SK-N-SH treated with all-trans-retinoic acid at 6 μM for 48 hours (cell line): Measurements from ENCODE around the gene CDH5.

Source experiments
- ATAC-seq: fragments of 200-7000 bp; cut with Tn5 transposase; 3 replicates; pipeline ENCODE4 v1.9.1; 2020; ENCODE audit warnings: mild to moderate bottlenecking, moderate library complexity
- ARNTL ChIP-seq: fragments of 450-650 bp; formaldehyde crosslinking; IDR thresholded peaks from 2 replicates; pipeline ENCODE4 v1.5.0; 2020; ENCODE audit warnings: low read depth, mild to moderate bottlenecking, moderate library complexity, borderline replicate concordance
- BACH2 ChIP-seq: fragments of 250-450 bp; sonication (Bioruptor Pico); IDR thresholded peaks from 2 replicates; pipeline ENCODE4 v1.9.0; 2021; ENCODE audit warnings: mild to moderate bottlenecking, borderline replicate concordance
- CREB5 ChIP-seq: fragments of 250-450 bp; sonication (Bioruptor Pico); IDR thresholded peaks from 2 replicates; pipeline ENCODE4 v1.5.1; 2020; ENCODE audit warnings: low read depth, mild to moderate bottlenecking, moderate library complexity
- CSDC2 ChIP-seq: fragments of 250-450 bp; sonication (Bioruptor Pico); IDR thresholded peaks from 2 replicates; pipeline ENCODE4 v1.5.0; 2020; ENCODE audit warnings: mild to moderate bottlenecking, moderate library complexity
- CSRNP3 ChIP-seq: fragments of 250-450 bp; sonication (Bioruptor Pico); IDR thresholded peaks from 2 replicates; pipeline ENCODE4 v1.5.1; 2021; ENCODE audit warnings: mild to moderate bottlenecking, moderate library complexity
- ESRRG ChIP-seq: fragments of 250-450 bp; sonication (Bioruptor Pico); IDR thresholded peaks from 2 replicates; pipeline ENCODE4 v1.6.1; 2021; ENCODE audit warnings: mild to moderate bottlenecking
- GLIS3 ChIP-seq: fragments of 250-450 bp; sonication (Bioruptor Pico); IDR thresholded peaks from 2 replicates; pipeline ENCODE4 v1.5.0; 2020; ENCODE audit warnings: mild to moderate bottlenecking, moderate library complexity
- ISL1 ChIP-seq: fragments of 250-450 bp; sonication (Bioruptor Pico); IDR thresholded peaks from 2 replicates; pipeline ENCODE4 v2.1.2; 2022; ENCODE audit warnings: mild to moderate bottlenecking, moderate library complexity
- OSR1 ChIP-seq: fragments of 250-450 bp; sonication (Bioruptor Pico); IDR thresholded peaks from 2 replicates; pipeline ENCODE4 v1.8.0; 2022; ENCODE audit warnings: moderate library complexity, mild to moderate bottlenecking, inconsistent platforms
- PATZ1 ChIP-seq: fragments of 250-450 bp; sonication (Bioruptor Pico); IDR thresholded peaks from 2 replicates; pipeline ENCODE4 v1.8.0; 2020; ENCODE audit warnings: mild to moderate bottlenecking, moderate library complexity, borderline replicate concordance
- POU6F1 ChIP-seq: fragments of 250-450 bp; sonication (Bioruptor Pico); IDR thresholded peaks from 2 replicates; pipeline ENCODE4 v1.8.0; 2021; ENCODE audit warnings: low read depth, mild to moderate bottlenecking, moderate library complexity, borderline replicate concordance
- PPARA ChIP-seq: fragments of 250-450 bp; sonication (Bioruptor Pico); IDR thresholded peaks from 2 replicates; pipeline ENCODE4 v1.5.0; 2020; ENCODE audit warnings: mild to moderate bottlenecking, borderline replicate concordance
- RARB ChIP-seq: fragments of 250-450 bp; sonication (Bioruptor Pico); IDR thresholded peaks from 2 replicates; pipeline ENCODE4 v1.8.0; 2021; ENCODE audit warnings: mild to moderate bottlenecking, moderate library complexity
- SNAI2 ChIP-seq: fragments of 250-450 bp; sonication (Bioruptor Pico); IDR thresholded peaks from 2 replicates; pipeline ENCODE4 v1.5.0; 2020; ENCODE audit warnings: mild to moderate bottlenecking, moderate library complexity
- TCF4 ChIP-seq: fragments of 250-450 bp; sonication (Bioruptor Pico); IDR thresholded peaks from 2 replicates; pipeline ENCODE4 v1.8.0; 2021; ENCODE audit warnings: mild to moderate bottlenecking, moderate library complexity, borderline replicate concordance
- TOX ChIP-seq: fragments of 250-450 bp; sonication (Bioruptor Pico); IDR thresholded peaks from 2 replicates; pipeline ENCODE4 v1.8.0; 2021; ENCODE audit warnings: mild to moderate bottlenecking, moderate library complexity, borderline replicate concordance
- ZC3H10 ChIP-seq: fragments of 250-450 bp; sonication (Bioruptor Pico); IDR thresholded peaks from 2 replicates; pipeline ENCODE4 v1.5.1; 2021; ENCODE audit warnings: mild to moderate bottlenecking, moderate library complexity
- ZFP3 ChIP-seq: fragments of 250-450 bp; sonication (Bioruptor Pico); IDR thresholded peaks from 2 replicates; pipeline ENCODE4 v1.5.0; 2020; ENCODE audit warnings: mild to moderate bottlenecking, moderate library complexity
- ZFP30 ChIP-seq: fragments of 450-650 bp; formaldehyde crosslinking; IDR thresholded peaks from 2 replicates; pipeline ENCODE4 v1.5.0; 2022; ENCODE audit warnings: mild to moderate bottlenecking, moderate library complexity
- ZNF565 ChIP-seq: fragments of 450-650 bp; formaldehyde crosslinking; conservative IDR thresholded peaks from 2 replicates; pipeline ENCODE4 v1.5.0; 2020; ENCODE audit warnings: low read depth, mild to moderate bottlenecking, moderate library complexity
- ZNF70 ChIP-seq: fragments of 450-650 bp; formaldehyde crosslinking; IDR thresholded peaks from 2 replicates; pipeline ENCODE4 v1.5.0; 2020; ENCODE audit warnings: mild to moderate bottlenecking, moderate library complexity

CDH5 gene

GRCh38 chr16:66427871-66428681 is 61.6 kb downstream of the CDH5 start (continued):
- TF ChIP-seq CSRNP3 (CRISPR knock-in tag) = no peak

GRCh38 chr16:66428682-66429251 is 62.3 kb downstream of the CDH5 start:
- TF ChIP-seq TCF4 (CRISPR knock-in tag) = no peak
- no peak for TF ChIP-seq BACH2 (CRISPR knock-in tag)
- TF ChIP-seq TOX (CRISPR knock-in tag) = no peak
- TF ChIP-seq POU6F1 (CRISPR knock-in tag) = no peak
- TF ChIP-seq ARNTL = no peak
- TF ChIP-seq RARB (CRISPR knock-in tag) = no peak
- no peak for TF ChIP-seq CSRNP3 (CRISPR knock-in tag)
- no peak for TF ChIP-seq ZFP3
- no peak for TF ChIP-seq OSR1 (CRISPR knock-in tag)
- no peak for TF ChIP-seq ESRRG (CRISPR knock-in tag)
- TF ChIP-seq CSDC2 (CRISPR knock-in tag) = no peak
- no peak for TF ChIP-seq ZFP30 (CRISPR knock-in tag)
- no peak for TF ChIP-seq PPARA (CRISPR knock-in tag)
- TF ChIP-seq ZNF565 = no peak
- TF ChIP-seq ISL1 = no peak
- ATAC-seq = no peak

GRCh38 chr16:66429290-66429962 is 62.9 kb downstream of the CDH5 start:
- no peak for ATAC-seq
- TF ChIP-seq ZNF565 (no peak), ZC3H10 (CRISPR knock-in tag) (no peak), TOX (CRISPR knock-in tag) (no peak), POU6F1 (CRISPR knock-in tag) (no peak), ESRRG (CRISPR knock-in tag) (no peak), ZNF70 (no peak), GLIS3 (CRISPR knock-in tag) (no peak), ISL1 (no peak), CREB5 (CRISPR knock-in tag) (no peak), RARB (CRISPR knock-in tag) (no peak), PATZ1 (CRISPR knock-in tag) (no peak), ARNTL (no peak), SNAI2 (CRISPR knock-in tag) (no peak)
